Spleen (tissue), 7 donors: Measurements from ENCODE around the gene FBXO48.

Experiments
- POLR2AphosphoS5 ChIP-seq, 3 donors: sonication (generic); formaldehyde crosslinking; IDR thresholded peaks; one replicate each; pipeline ENCODE4 v1.5.1; 2017; ENCODE audit warnings: antibody characterized with exemption in 3 of 3
- TF ChIP-seq, protein P1 (sequence below), 11 experiments: fragments of 200-600 bp in 7 of 11; fragments of 450-650 bp in 4 of 11; sonication (generic) in 4 of 11; IDR thresholded peaks in 8 of 11; conservative IDR thresholded peaks in 3 of 11; 1 replicate in 7 of 11; 2 replicates in 4 of 11; pipeline versions ENCODE4 v1.4.0 to v1.8.0; 2016 to 2021; ENCODE audit warnings: antibody characterized with exemption in 11 of 11, inconsistent platforms in 4 of 11, mild to moderate bottlenecking in 1 of 11
- donor health status: DM: no; HTN: no; CAD: no; lungs with moderate emphysema.
- donor health status: DM: no; HTN: no; CAD: no.
- donor health status: DM: no; HTN: no; CAD: no.

DNA sequence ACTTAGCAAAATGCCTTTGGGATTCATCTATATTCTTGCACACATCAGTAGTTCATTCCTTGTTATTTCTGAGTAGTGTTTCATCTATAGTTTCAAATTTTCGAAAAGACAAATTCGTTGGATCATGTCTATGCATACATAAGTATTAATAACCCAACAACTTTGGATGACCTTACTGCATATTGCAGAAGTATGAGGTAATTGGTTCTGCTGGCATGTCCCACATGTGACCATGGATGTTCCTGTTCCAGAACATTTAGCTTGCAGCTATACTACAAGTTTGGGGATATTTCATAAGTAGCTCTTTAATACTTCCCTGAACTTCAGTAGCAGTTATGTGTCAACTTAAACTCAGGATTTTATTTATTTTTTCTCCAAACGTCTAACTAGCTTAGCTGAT, 45.2 kb upstream of the FBXO48 start:
- TF ChIP-seq, protein P1, sequence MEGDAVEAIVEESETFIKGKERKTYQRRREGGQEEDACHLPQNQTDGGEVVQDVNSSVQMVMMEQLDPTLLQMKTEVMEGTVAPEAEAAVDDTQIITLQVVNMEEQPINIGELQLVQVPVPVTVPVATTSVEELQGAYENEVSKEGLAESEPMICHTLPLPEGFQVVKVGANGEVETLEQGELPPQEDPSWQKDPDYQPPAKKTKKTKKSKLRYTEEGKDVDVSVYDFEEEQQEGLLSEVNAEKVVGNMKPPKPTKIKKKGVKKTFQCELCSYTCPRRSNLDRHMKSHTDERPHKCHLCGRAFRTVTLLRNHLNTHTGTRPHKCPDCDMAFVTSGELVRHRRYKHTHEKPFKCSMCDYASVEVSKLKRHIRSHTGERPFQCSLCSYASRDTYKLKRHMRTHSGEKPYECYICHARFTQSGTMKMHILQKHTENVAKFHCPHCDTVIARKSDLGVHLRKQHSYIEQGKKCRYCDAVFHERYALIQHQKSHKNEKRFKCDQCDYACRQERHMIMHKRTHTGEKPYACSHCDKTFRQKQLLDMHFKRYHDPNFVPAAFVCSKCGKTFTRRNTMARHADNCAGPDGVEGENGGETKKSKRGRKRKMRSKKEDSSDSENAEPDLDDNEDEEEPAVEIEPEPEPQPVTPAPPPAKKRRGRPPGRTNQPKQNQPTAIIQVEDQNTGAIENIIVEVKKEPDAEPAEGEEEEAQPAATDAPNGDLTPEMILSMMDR (IDR thresholded peaks at IDR 0.05 in 8 of 11, conservative IDR thresholded peaks at IDR 0.05 in 3 of 11) = no peak
- no peak for TF ChIP-seq POLR2AphosphoS5 (IDR thresholded peaks at IDR 0.05)
